ENCODE results near the gene WHRN.

Gene WHRN

GRCh38 chr9:114513055-114513958, 8.0 kb upstream of the WHRN start:
- no peak for DNase-seq

- DNase-seq = no peak
Observed at GRCh38 chr9:114511978-114512874, 7.0 kb upstream of the WHRN start.

GRCh38 chr9:114507726-114508125, 2.5 kb upstream of the WHRN start:
- no peak for DNase-seq

GRCh38 chr9:114506082-114506390, 763 bp upstream of the WHRN start:
- DNase-seq = no peak

- DNase-seq = peak in 2 of 4 experiments; percentile 20 to 25
Observed at GRCh38 chr9:114504341-114505186, 709 bp downstream of the WHRN start.

GRCh38 chr9:114503522-114504340, 1.5 kb downstream of the WHRN start:
- DNase-seq = no peak

- DNase-seq = no peak
Observed at GRCh38 chr9:114503009-114503408, 2.3 kb downstream of the WHRN start.

- DNase-seq = no peak
Observed at GRCh38 chr9:114501796-114502682, 3.2 kb downstream of the WHRN start.

- DNase-seq = no peak
Observed at GRCh38 chr9:114500697-114501292, 4.5 kb downstream of the WHRN start.

GRCh38 chr9:114499941-114500696, 5.2 kb downstream of the WHRN start:
- DNase-seq = no peak

- no peak for DNase-seq
Observed at GRCh38 chr9:114499528-114499927, 5.7 kb downstream of the WHRN start.

- DNase-seq = no peak
Observed at GRCh38 chr9:114497727-114498382, 7.4 kb downstream of the WHRN start.

- no peak for DNase-seq
Observed at GRCh38 chr9:114497236-114497635, 8.0 kb downstream of the WHRN start.

GRCh38 chr9:114496011-114496410, 9.3 kb downstream of the WHRN start:
- no peak for DNase-seq

GRCh38 chr9:114494776-114495569, 10.3 kb downstream of the WHRN start:
- DNase-seq = no peak

- DNase-seq = no peak
Observed at GRCh38 chr9:114493521-114494184, 11.6 kb downstream of the WHRN start.

- no peak for DNase-seq
Observed at GRCh38 chr9:114492991-114493390, 12.3 kb downstream of the WHRN start.
